DMS53 (cell line): Measurements from ENCODE around the gene TSSC4.

Experiments
- DNase-seq: peaks from one replicate; lab custom pipeline; 2025; lab: John Stamatoyannopoulos, UW

Gene TSSC4

GRCh38 chr11:2418693-2419360, 18.3 kb downstream of the TSSC4 start:
- peak; percentile 61 for DNase-seq

DNA sequence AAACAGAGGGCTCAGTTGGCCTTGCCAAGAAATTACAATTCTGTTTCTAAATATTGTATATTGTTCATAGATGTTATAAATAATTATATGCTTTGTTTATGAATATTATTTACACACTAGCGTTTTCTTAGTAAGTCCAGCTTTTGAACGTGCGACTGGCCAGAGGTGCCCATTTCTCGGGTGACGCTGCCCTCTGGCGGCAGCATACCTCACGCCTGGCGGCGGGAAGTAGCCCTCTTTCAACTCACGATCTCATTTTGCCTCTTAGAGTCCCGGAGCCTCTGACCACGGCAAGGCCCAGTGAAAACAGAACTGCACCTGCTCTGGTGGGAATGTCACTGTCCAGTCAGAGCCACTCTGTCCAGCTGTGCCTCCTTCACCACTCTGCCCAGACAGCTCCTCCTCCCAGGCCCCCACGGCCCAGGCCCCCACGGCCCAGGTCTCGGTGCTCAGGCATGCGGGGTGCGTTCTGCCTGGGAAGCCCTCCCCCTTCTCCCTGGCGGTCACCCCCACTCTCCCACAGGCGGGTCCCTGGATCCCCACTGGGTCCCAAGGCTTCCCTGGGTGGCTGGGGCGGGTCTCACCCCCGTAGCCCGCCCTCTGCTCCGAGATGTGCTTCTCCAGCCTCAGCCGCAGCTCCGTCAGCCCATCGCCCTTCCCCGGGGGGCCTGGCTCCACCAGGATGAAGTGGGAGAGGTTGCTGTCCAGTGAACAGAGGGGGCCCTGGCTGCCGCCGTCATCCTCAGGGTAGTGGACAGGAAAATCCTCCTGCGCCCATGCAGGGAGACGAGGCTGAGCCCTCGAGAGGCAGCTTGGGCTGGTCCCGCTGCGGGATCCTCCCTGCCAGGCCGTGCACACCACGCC, 19.3 kb downstream of the TSSC4 start:
- peak; percentile 94 for DNase-seq

- peak; percentile 93 for DNase-seq
Measured at GRCh38 chr11:2420502-2421225, 20.1 kb downstream of the TSSC4 start.

- DNase-seq, result no peak
Measured at GRCh38 chr11:2421226-2421994, 20.9 kb downstream of the TSSC4 start.

GRCh38 chr11:2421996-2422395, 21.4 kb downstream of the TSSC4 start:
- DNase-seq, result no peak

DNA sequence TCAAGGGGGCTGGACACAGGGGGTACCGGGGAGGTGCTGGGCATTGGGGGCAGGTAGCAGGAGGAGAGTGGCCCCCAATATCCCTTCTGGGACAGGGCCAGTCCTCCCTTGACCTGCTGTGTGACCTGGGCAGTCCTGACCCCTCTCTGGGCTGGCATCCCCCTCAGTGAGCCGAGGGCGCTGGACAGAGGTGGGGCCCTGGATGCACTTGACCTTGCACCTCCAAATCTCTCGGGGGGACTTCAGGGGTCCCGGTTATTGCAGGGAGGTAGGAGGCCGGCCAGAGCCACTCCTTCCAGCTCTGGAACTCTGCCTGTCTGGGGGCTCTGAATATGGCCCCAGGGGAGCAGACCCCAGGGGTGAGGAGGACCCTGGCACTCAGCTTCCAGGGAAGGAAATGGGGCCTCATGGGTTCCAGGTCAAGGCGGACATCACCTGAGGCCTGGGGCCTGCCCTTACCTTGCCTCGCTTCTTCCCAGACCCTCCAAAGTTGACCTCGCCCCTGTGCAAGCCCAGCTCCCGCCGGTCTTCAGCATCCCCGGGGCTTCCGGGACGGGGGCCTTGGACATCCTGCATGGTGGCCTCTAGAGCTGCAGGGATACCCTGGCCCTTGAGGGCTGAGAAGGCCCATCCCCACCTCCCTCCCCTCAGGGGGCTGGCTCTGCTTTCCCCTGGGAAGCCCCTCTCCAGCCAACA, 22.1 kb downstream of the TSSC4 start:
- no peak for DNase-seq

- no peak for DNase-seq
Measured at GRCh38 chr11:2423157-2424025, 22.8 kb downstream of the TSSC4 start.

GRCh38 chr11:2424811-2425495, 24.4 kb downstream of the TSSC4 start:
- DNase-seq, result no peak

DNA sequence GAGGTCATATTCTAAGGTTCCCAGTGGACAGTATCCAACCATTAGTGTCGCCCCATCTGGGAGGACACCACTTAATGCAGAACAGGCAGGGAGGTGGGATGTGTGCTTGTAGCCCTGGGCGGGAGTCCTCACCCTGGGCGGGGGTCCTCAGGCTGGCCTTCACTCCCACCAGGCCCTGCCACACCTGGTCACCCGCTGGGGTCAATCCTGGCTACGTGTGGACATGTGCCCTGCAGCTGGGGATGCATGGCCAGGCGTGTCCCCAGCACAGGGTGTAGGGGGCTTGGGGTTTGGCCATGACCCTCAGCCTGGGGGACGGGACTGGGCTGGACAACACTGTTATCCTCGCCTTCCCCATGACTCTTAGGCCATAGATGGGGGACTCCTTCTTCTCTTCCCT, 25.0 kb downstream of the TSSC4 start:
- DNase-seq, result no peak

DNA sequence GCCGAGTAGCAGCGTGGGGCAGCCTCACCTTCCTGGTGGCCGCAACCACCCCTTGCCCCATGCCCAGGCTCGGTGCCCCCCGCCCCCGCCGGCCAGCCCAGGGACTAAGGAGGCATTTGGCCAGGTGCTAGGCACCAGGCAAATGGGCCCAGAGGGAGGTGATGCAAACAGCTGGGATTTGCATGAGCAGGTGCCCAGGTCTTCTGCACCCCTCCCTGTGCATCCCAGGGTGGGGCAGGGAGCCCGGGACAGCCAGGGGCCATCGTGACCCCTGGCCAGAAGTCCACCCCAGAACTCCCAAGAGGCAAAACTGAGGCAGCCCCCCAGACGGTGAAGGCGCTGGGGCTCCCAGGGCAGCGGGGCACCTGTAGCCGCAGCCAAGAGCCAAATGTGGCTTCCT, 25.7 kb downstream of the TSSC4 start:
- no peak for DNase-seq

GRCh38 chr11:2426826-2427521, 26.4 kb downstream of the TSSC4 start:
- DNase-seq, result no peak

GRCh38 chr11:2427721-2428321, 27.3 kb downstream of the TSSC4 start:
- DNase-seq, result no peak

DNA sequence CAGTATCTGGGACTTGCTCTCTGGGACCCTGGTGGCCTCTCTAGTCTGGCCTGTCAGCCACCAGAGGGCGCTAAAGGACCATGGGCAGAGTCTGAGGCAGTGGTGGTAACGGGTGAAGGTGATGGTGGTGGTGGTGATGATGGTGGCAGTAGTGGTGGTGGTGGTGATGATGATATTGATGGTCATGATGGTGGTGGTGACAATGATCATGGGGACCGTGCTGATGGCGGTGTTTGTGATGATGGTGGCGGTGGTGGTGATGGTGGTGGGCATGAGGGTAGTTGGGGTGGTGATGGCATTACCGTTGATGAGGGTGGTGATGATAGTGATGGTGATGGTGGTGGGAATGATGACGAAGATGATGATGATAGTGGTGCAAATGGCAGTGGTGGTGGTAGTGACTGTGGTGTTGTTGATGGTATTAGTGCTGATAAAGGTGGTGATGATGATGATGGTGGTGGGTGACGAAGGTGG, 27.8 kb downstream of the TSSC4 start:
- DNase-seq, result peak; percentile 84

DNA sequence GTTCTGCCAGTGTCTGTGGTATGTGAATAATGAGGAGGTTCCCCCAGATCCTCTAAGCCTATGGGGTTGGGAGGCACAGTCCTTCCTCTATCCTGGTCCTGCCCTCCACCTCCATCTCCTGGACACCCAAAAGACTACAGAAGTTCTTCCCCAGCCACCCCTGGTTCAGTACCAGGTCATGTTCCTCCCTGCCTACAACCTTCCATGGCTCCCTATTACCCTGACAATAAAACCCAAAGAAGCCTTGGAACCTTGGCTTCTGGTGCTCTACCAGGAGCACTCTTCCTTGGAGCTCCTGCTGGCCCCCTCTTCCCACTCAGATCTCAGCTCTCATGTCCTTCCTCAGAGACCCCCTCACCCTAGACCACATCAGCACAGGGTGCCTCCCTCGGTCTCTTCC, 30.8 kb downstream of the TSSC4 start:
- no peak for DNase-seq

GRCh38 chr11:2432171-2432621, 31.6 kb downstream of the TSSC4 start:
- no peak for DNase-seq

DNA sequence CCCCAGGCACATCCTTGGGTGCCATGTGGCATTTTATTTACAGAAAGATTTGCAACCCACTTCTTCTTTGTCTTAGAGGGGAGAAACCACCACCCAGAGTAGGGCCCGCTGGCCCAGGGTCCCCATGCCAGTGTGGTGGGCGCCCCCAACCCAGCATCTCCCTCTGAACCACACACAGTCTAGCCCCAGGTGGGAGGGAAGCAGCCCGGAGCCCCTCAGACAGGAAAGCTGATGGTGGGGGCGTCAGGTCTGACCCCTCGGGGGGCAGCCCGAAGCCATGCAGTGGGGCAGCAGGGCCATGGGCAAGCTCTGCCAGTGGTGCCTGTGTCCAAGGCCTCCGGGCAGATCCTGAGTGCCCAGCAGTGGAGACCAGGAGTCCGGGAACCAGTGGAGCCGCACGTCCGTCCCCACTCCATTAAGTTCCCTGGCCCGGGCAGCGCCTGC, 32.1 kb downstream of the TSSC4 start:
- no peak for DNase-seq

- no peak for DNase-seq
Measured at GRCh38 chr11:2433106-2433925, 32.8 kb downstream of the TSSC4 start.

- DNase-seq, result no peak
Measured at GRCh38 chr11:2434008-2434407, 33.5 kb downstream of the TSSC4 start.
